Stimulated activated CD8-positive, alpha-beta memory T cell treated with anti-CD3 and anti-CD28 coated beads, Interleukin-4, amount 100 ng/mL, for 48 hours (primary cell): ENCODE results near the gene HTD2.
"Not testable (repeated sequence)": the region's sequence is repeated elsewhere in the genome, so short reads cannot be mapped to it uniquely, and the experiment has no call there.

Source experiments
- DNase-seq: peaks from one replicate; pipeline ENCODE4 v3.0.0-alpha.2; 2020

HTD2 gene

GRCh38 chr3:58333206-58334012 lies 27.1 kb downstream of the HTD2 start:
- DNase-seq: peak; percentile 66

- DNase-seq: no peak
Measured at GRCh38 chr3:58334013-58334321, 27.6 kb downstream of the HTD2 start.

- DNase-seq: no peak
Measured at GRCh38 chr3:58334506-58334884, 28.2 kb downstream of the HTD2 start.

- DNase-seq: no peak
Measured at GRCh38 chr3:58335652-58335947, 29.3 kb downstream of the HTD2 start.

GRCh38 chr3:58336135-58336882 lies 30.0 kb downstream of the HTD2 start:
- no peak for DNase-seq

GRCh38 chr3:58337190-58337589 lies 30.9 kb downstream of the HTD2 start:
- no peak for DNase-seq

- DNase-seq: not testable (repeated sequence)
Measured at GRCh38 chr3:58339146-58339545, 32.8 kb downstream of the HTD2 start.

- no peak for DNase-seq
Measured at GRCh38 chr3:58340594-58341244, 34.4 kb downstream of the HTD2 start.

GRCh38 chr3:58341376-58341775 lies 35.1 kb downstream of the HTD2 start:
- DNase-seq: no peak

- DNase-seq: no peak
Measured at GRCh38 chr3:58342676-58343075, 36.4 kb downstream of the HTD2 start.

GRCh38 chr3:58345457-58345856 lies 39.1 kb downstream of the HTD2 start:
- DNase-seq: no peak

- DNase-seq: no peak
Measured at GRCh38 chr3:58346368-58346767, 40.0 kb downstream of the HTD2 start.

GRCh38 chr3:58347984-58348383 lies 41.7 kb downstream of the HTD2 start:
- DNase-seq: no peak

- no peak for DNase-seq
Measured at GRCh38 chr3:58349792-58350626, 43.7 kb downstream of the HTD2 start.

- DNase-seq: no peak
Measured at GRCh38 chr3:58350627-58351013, 44.3 kb downstream of the HTD2 start.

GRCh38 chr3:58351920-58352319 lies 45.6 kb downstream of the HTD2 start:
- no peak for DNase-seq

- no peak for DNase-seq
Measured at GRCh38 chr3:58352626-58353025, 46.3 kb downstream of the HTD2 start.

- no peak for DNase-seq
Measured at GRCh38 chr3:58353722-58354553, 47.6 kb downstream of the HTD2 start.

GRCh38 chr3:58355179-58355578 lies 48.9 kb downstream of the HTD2 start:
- DNase-seq: no peak

GRCh38 chr3:58356054-58356453 lies 49.7 kb downstream of the HTD2 start:
- DNase-seq: no peak

- no peak for DNase-seq
Measured at GRCh38 chr3:58357402-58357801, 51.1 kb downstream of the HTD2 start.

- peak; percentile 35 for DNase-seq
Measured at GRCh38 chr3:58358092-58358491, 51.8 kb downstream of the HTD2 start.
